ENCODE data around the gene PRR30.
"Not testable (repeated sequence)": the region's sequence is repeated elsewhere in the genome, so short reads cannot be mapped to it uniquely, and the experiment has no call there.

Gene PRR30

DNA sequence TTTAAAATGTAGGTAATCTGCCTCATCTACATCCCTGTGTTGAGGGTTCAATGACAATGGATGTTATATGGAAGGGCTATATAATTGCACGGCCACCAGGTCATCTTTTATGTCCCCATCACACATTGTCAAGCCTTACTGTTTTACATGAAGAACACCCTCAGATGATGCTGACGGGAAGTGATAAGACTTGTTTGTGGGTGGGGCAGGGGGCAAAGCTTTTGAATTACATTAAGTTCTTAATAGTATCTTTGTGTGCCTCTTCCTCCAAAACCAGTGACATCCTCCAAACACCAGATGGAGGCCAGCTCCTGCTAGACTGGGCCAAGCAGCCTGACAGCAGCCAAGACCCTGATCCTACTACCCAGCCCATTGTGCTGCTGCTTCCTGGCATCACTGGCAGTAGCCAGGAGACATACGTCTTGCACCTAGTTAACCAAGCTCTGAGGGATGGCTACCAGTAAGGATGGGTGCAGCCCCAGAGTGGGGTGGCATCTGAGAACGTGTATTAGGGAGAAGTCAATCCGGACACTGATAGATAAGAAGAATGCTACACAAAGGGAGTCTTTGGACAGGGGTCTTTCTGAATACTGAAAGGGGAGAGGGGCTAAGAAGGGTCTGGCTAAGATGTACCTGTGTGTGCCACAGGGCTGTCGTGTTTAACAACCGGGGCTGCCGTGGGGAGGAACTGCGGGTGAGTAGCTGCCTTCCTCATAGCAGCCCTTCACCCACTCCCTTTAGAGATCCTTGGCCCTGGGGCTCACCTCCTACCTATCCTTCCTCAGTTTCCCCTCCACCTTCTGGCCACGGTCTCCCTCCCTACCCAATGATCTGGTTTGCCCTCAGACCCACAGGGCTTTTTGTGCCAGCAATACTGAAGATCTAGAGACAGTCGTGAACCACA, 10.3 kb downstream of the PRR30 start:
- no peak for DNase-seq (ENCODE audit: low read depth in 3 of 3)

GRCh38 chr2:27127883-27128667, 11.1 kb downstream of the PRR30 start:
- no peak for DNase-seq (ENCODE audit: low read depth in 3 of 3)

DNA sequence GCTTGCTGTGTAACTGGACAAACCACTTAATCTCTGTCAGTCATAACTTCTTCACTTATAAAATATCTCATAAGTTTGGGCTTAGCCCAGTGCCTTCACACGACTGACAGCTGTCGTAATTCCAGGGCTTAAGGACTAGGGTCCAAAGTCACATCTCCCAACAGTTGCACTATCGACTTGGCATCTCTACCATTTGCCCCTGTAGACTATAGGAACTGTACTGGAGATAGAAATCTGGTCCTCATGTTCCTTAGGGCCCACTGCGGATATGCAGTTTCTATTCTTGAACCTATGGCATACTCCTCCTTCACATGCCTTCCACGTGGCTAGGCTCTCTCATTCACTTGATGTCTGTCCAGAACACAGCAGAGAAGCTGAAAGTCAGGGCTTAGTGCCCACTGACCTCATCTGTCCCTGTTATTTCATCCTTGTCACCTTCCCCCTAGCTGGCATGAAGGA, 12.9 kb downstream of the PRR30 start:
- no peak for DNase-seq (ENCODE audit: low read depth in 3 of 3)

DNA sequence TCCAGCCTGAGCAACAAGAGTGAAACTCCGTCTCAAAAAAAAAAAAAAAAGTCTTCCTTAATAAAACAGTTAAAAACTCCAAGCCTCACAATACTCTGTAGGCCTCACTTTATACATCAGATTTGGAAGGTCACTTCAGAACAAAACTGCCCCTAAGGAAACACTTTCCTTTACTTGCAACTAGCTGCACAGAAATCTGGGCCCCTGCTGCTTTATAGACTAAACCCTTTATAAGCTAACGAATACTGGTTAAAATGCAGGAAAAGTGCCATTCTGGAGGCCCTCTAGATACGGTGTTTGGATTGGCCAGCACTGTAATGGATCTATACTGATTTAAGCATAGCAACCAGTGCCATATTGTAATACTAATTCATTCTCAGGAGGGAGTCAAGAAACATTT, 14.1 kb downstream of the PRR30 start:
- DNase-seq (ENCODE audit: low read depth in 3 of 3), result no peak

GRCh38 chr2:27123302-27124150, 15.7 kb downstream of the PRR30 start, which contains the start of gene ABHD1:
Gene ABHD1 (plus strand): TSS chr2:27123815. CDS start chr2:27123949, 134 bp downstream.
- DNase-seq (ENCODE audit: low read depth in 3 of 3), result peak in 2 of 3 experiments; percentile 27 to 56

DNA sequence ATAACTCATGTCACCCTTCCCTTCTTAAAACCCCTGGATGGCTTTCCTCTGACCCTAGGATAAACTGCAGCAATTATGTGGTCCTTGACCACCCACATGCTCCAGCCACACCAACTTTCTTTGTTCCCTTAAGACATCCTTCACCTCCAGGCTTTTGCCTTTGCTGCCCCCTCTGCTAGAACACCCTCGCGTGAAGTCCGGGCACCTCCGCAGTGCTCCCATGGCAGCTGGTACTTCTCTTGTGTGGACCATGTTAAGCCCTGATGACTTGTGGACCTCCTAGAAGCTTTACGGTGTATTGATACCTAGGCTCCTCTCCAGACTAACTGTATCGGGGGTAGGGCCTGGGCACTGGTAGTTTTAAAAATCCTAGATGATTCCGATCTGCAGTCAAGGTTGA, 16.4 kb downstream of the PRR30 start:
- no peak for DNase-seq (ENCODE audit: low read depth in 3 of 3)

DNA sequence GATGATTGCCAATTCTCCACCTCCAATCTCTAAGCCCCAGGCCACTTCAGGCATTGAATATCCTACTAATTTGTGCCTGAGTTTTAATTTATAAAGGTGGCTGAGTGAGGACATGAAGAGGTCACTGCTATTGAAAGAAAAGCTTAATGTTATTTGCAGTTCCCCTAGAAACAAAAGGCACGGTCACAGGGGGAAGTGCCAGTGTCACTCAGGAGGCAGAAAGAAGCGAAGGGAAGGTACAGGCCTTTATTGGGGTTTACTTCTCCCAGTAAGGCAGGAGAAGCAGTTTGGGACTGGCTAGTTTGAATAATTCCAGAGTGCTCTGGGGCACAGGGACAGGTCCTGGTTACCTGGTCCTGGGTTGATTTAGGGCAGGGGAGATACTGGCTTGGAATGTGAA, 17.3 kb downstream of the PRR30 start:
- no peak for DNase-seq (ENCODE audit: low read depth in 3 of 3)

GRCh38 chr2:27119330-27119670, 19.9 kb downstream of the PRR30 start:
- DNase-seq (ENCODE audit: low read depth in 3 of 3), result not testable (repeated sequence)

GRCh38 chr2:27118525-27119329, 20.5 kb downstream of the PRR30 start, which contains the start of gene CGREF1:
Gene CGREF1 (minus strand): TSS chr2:27119128. CDS start chr2:27104366, 14,762 bp downstream.
- DNase-seq (ENCODE audit: low read depth in 3 of 3), result peak in 1 of 3 experiments; percentile 22

- DNase-seq (ENCODE audit: low read depth in 3 of 3), result no peak
Observed at GRCh38 chr2:27117995-27118524, 21.1 kb downstream of the PRR30 start.

- no peak for DNase-seq (ENCODE audit: low read depth in 3 of 3)
Observed at GRCh38 chr2:27115519-27115918, 23.7 kb downstream of the PRR30 start.

DNA sequence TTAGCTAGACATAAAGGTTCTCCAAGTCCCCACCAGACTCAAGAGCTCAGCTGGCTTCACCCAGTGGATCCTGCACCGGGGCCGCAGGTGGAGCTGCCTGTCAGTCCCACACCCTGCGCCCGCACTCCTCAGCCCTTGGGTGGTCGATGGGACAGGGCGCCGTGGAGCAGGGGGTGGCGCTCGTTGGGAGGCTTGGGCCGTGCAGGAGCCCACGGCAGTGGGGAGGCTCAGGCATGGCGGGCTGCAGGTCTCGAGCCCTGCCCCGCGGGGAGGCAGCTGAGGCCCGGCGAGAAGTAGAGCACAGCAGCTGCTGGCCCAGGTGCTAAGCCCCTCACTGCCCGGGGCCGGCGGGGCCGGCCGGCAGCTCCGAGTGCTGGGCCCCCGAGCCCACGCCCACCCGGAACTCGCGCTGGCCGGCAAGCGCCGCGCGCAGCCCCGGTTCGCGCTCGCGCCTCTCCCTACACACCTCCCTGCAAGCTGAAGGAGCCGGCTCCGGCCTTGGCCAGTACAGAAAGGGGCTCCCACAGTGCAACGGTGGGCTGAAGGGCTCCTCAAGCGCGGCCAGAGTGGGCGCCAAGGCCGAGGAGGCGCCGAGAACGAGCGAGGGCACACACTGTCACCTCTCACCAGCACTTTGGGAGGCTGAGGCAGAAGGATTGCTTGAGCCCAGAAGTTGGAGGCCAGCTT, 27.7 kb downstream of the PRR30 start:
- not testable (repeated sequence) for DNase-seq (ENCODE audit: low read depth in 3 of 3)

GRCh38 chr2:27110603-27111352, 28.4 kb downstream of the PRR30 start:
- DNase-seq (ENCODE audit: low read depth in 3 of 3), result not testable (repeated sequence)

DNA sequence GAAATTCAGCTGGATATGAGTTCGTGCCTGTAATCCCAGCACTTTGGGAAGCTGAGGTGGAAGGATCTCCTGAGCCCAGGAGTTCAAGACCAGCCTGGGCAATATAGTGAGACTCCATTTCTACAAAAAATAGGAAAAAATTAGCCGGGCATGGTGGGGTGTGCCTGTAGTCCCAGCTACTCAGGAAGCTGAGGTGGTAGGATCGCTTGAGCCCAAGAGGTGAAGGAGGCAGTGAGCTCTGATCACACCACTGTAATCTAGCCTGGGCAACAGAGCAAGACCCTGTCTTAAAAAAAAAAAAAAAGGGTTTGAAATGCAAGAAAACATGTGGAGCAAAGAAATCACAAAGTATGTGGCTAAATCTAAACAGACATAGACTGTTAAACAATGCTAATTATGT, 30.1 kb downstream of the PRR30 start:
- DNase-seq (ENCODE audit: low read depth in 3 of 3), result no peak

DNA sequence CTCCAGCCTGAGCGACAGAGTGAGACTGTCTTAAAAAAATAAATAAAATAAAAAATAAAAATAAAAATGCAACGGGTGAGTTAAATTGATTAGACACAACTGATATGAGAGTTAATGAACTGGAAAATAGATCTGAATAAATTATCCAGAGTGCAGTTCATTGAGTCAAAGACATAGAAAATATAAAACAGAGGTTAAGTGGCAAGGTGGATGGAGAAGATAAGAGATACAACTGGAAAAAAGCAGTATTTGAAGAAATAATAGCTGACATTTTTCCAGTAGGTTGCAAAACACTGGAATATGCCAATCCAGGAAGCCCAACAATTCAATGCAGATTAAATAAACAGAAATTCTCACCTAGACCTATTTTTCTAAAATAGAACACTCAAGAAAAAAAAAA, 31.0 kb downstream of the PRR30 start:
- DNase-seq (ENCODE audit: low read depth in 3 of 3), result no peak

DNA sequence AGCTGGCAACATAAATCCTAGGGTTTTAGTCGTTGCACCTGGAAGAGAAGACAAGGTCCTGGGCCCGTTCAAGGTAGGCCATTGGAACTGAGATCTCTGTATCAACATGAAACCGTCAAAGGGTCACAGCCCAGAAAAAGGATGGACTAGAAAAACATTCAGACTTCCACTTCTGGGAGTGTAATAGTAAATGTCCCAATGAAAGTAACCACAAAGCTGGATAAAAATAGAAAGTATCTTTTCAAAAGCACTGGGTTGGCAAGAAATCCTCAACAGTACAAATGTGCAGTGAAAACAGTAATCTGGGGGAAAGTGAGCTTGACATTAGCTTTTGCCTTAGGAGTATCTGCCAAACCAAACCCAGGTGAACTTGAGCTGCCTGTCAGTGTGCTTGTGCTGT, 33.2 kb downstream of the PRR30 start:
- no peak for DNase-seq (ENCODE audit: low read depth in 3 of 3)

DNA sequence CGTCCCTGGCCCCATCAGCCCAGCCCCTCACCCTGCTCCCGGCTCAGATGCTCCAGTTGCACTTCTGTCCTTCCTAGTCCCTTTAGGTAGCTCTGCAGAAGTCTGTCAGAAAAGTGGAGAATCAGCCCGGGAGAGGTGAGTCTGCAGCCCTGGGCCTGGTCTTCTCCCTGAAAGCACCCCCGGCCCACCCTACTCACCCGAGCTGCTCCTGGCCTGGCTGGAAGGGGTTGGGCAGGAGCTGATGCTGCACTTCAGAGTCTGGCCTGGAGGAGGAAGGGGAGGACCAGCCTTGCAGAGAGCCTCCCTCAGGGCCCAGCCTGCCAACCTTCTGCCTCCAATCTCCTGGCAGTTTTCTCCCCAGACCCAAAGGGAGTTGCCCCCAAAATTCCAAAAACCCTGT, 36.9 kb downstream of the PRR30 start:
- DNase-seq (ENCODE audit: low read depth in 3 of 3), result no peak

GRCh38 chr2:27100036-27100435, 39.2 kb downstream of the PRR30 start:
- DNase-seq (ENCODE audit: low read depth in 3 of 3), result no peak

DNA sequence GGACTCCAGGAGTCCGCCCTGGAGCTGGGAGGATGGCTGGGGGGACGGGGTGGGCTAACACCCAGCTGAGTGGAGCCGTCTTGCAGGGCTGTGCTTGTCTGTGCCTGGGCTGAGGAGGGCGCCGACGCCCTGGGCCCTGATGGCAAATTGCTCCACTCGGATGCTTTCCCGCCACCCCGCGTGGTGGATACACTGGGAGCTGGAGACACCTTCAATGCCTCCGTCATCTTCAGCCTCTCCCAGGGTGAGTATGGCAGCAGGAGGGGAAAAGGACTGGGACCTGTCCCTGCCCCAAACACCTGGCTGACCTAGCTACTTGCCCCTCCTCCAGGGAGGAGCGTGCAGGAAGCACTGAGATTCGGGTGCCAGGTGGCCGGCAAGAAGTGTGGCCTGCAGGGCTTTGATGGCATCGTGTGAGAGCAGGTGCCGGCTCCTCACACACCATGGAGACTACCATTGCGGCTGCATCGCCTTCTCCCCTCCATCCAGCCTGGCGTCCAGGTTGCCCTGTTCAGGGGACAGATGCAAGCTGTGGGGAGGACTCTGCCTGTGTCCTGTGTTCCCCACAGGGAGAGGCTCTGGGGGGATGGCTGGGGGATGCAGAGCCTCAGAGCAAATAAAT, 39.8 kb downstream of the PRR30 start:
- no peak for DNase-seq (ENCODE audit: low read depth in 3 of 3)

All from stimulated activated CD4-positive, alpha-beta T cell treated with anti-CD3 and anti-CD28 coated beads, TNF-alpha, amount 100 ng/mL, for 24 hours (primary cell).